D341Med (cell line): ENCODE results near the gene PLXND1.

Experiments
- DNase-seq: peaks from one replicate; pipeline ENCODE4 v3.0.0; 2012; ENCODE audit warnings: low spot score

Gene PLXND1

GRCh38 chr3:129563332-129563731, 43.1 kb downstream of the PLXND1 start:
- no peak for DNase-seq

GRCh38 chr3:129562803-129563202, 43.7 kb downstream of the PLXND1 start:
- no peak for DNase-seq

GRCh38 chr3:129561619-129562248, 44.7 kb downstream of the PLXND1 start:
- no peak for DNase-seq

GRCh38 chr3:129560911-129561594, 45.4 kb downstream of the PLXND1 start:
- DNase-seq, result no peak

- no peak for DNase-seq
Measured at GRCh38 chr3:129560269-129560787, 46.1 kb downstream of the PLXND1 start.

- DNase-seq, result no peak
Measured at GRCh38 chr3:129559565-129560079, 46.9 kb downstream of the PLXND1 start.

- DNase-seq, result no peak
Measured at GRCh38 chr3:129558772-129559564, 47.5 kb downstream of the PLXND1 start.

- no peak for DNase-seq
Measured at GRCh38 chr3:129558081-129558771, 48.2 kb downstream of the PLXND1 start.

GRCh38 chr3:129557548-129557894, 49.0 kb downstream of the PLXND1 start:
- DNase-seq, result no peak

- DNase-seq, result no peak
Measured at GRCh38 chr3:129556890-129557547, 49.5 kb downstream of the PLXND1 start.

GRCh38 chr3:129556358-129556695, 50.1 kb downstream of the PLXND1 start:
- DNase-seq, result no peak

- no peak for DNase-seq
Measured at GRCh38 chr3:129555616-129556357, 50.7 kb downstream of the PLXND1 start.

GRCh38 chr3:129555153-129555550, 51.3 kb downstream of the PLXND1 start:
- DNase-seq, result no peak

- DNase-seq, result no peak
Measured at GRCh38 chr3:129554356-129555152, 51.9 kb downstream of the PLXND1 start.

- DNase-seq, result no peak
Measured at GRCh38 chr3:129553719-129554118, 52.8 kb downstream of the PLXND1 start.

- no peak for DNase-seq
Measured at GRCh38 chr3:129553171-129553570, 53.3 kb downstream of the PLXND1 start.

- DNase-seq, result no peak
Measured at GRCh38 chr3:129552287-129553050, 54.0 kb downstream of the PLXND1 start.

- DNase-seq, result no peak
Measured at GRCh38 chr3:129549805-129550204, 56.7 kb downstream of the PLXND1 start.
